Lower leg skin (tissue), 3 donors: Measurements from ENCODE around the gene TLCD4.

Source experiments
- POLR2A ChIP-seq, 2 donors: fragments of 450-650 bp; IDR thresholded peaks; one replicate each; pipeline ENCODE4 v1.6.1; 2016 to 2017; ENCODE audit warnings: antibody characterized with exemption in 2 of 2, mild to moderate bottlenecking in 1 of 2, moderate library complexity in 1 of 2
- TF ChIP-seq, protein P1 (sequence below), 3 donors: fragments of 450-650 bp; IDR thresholded peaks; one replicate each; pipeline ENCODE4 v1.5.1; 2016; ENCODE audit warnings: antibody characterized with exemption in 3 of 3, mild to moderate bottlenecking in 3 of 3, moderate library complexity in 2 of 3

DNA sequence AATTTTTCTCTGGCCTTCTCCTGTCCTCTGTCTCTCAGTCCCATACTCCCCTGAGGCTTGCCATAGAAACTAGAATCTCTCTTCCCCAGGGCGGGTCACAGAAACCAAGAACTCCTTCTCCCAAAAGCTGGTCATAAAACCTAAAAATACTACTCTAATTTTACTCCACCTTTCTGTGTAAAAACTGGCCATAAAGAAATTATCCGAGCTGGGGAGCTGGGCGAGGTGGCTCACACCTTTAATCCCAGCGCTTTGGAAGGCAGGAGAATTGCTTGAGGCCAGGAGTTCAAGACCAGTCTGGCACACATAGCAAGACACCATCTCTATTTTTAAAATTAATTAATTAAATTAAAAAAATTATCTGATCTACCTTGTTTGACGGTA, 47.5 kb upstream of the TLCD4 start:
- TF ChIP-seq POLR2A (IDR thresholded peaks at IDR 0.05), result no peak
- TF ChIP-seq, protein P1, sequence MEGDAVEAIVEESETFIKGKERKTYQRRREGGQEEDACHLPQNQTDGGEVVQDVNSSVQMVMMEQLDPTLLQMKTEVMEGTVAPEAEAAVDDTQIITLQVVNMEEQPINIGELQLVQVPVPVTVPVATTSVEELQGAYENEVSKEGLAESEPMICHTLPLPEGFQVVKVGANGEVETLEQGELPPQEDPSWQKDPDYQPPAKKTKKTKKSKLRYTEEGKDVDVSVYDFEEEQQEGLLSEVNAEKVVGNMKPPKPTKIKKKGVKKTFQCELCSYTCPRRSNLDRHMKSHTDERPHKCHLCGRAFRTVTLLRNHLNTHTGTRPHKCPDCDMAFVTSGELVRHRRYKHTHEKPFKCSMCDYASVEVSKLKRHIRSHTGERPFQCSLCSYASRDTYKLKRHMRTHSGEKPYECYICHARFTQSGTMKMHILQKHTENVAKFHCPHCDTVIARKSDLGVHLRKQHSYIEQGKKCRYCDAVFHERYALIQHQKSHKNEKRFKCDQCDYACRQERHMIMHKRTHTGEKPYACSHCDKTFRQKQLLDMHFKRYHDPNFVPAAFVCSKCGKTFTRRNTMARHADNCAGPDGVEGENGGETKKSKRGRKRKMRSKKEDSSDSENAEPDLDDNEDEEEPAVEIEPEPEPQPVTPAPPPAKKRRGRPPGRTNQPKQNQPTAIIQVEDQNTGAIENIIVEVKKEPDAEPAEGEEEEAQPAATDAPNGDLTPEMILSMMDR (IDR thresholded peaks at IDR 0.05), result no peak
